ENCODE measurements around the gene DCLK3. TPM values are rescaled to one million over a fixed set of nuclear protein-coding genes. Genes with fewer than 3 reads are reported as not detected.

The DCLK3 gene
- under 1 TPM; 0.10 to 0.55 (median 0.47) TPM for total RNA-seq

- TF ChIP-seq CTCF (IDR thresholded peaks at IDR 0.05 in 4 of 5, conservative IDR thresholded peaks at IDR 0.05 in 1 of 5) (no peak), POLR2A (IDR thresholded peaks at IDR 0.05) (no peak)
- Histone ChIP-seq H3K36me3 (no peaks in the 10 kb centered on the region), H3K27ac (peak within 1 kb of the TSS in 1 of 4 donors; percentile 2), H3K4me3 (peak within 1 kb of the TSS; percentile 26 to 44 (median 40)), H3K4me1 (no peaks in the 10 kb centered on the region), H3K9me3 (no peaks in the 10 kb centered on the region), H3K27me3 (peaks cover 3 to 21% (median 14%) of the 10 kb centered on the region in 3 donors)
- in situ Hi-C loops (cut with MboI; ENCODE audit: low sequenced_read_pairs in 4 of 4), result no loop called here
- no peak for DNase-seq
- intact Hi-C loops (cut with DNase I; ENCODE audit: low total_unique reads), result no loop called here
- ATAC-seq, result no peak
Observed at GRCh38 chr3:36763850-36764703, at the start of gene DCLK3. Gene DCLK3 (minus strand): TSS chr3:36764553. CDS start chr3:36764263, 290 bp downstream.

- no peak overlapping the region for H3K27ac ChIP-seq
- TF ChIP-seq POLR2A (IDR thresholded peaks at IDR 0.05) (no peak), CTCF (IDR thresholded peaks at IDR 0.05 in 4 of 5, conservative IDR thresholded peaks at IDR 0.05 in 1 of 5) (no peak)
- intact Hi-C loops (cut with DNase I; ENCODE audit: low total_unique reads) (no loop called here), in situ Hi-C loops (cut with MboI; ENCODE audit: low sequenced_read_pairs in 4 of 4) (no loop called here)
- no peak for DNase-seq
- H3K27me3 ChIP-seq, result no peaks in the 10 kb centered on the region
- H3K4me3 ChIP-seq, result no peak overlapping the region
- no peaks in the 10 kb centered on the region for H3K36me3 ChIP-seq
- no peaks in the 10 kb centered on the region for H3K9me3 ChIP-seq
- H3K4me1 ChIP-seq, result no peaks in the 10 kb centered on the region
- no peak for ATAC-seq
Observed at GRCh38 chr3:36813305-36813704, 49.0 kb upstream of the DCLK3 start.

- TF ChIP-seq CTCF (IDR thresholded peaks at IDR 0.05 in 4 of 5, conservative IDR thresholded peaks at IDR 0.05 in 1 of 5) (no peak), POLR2A (IDR thresholded peaks at IDR 0.05) (no peak)
- no peaks in the 10 kb centered on the region for H3K9me3 ChIP-seq
- intact Hi-C loops (cut with DNase I; ENCODE audit: low total_unique reads), result no loop called here
- no peak overlapping the region for H3K4me3 ChIP-seq
- H3K27me3 ChIP-seq, result no peaks in the 10 kb centered on the region
- no peaks in the 10 kb centered on the region for H3K4me1 ChIP-seq
- no peak for DNase-seq
- no peak for ATAC-seq
- H3K27ac ChIP-seq, result no peak overlapping the region
- in situ Hi-C loops (cut with MboI; ENCODE audit: low sequenced_read_pairs in 4 of 4), result no loop called here
- H3K36me3 ChIP-seq, result no peaks in the 10 kb centered on the region
Observed at GRCh38 chr3:36812240-36812639, 47.9 kb upstream of the DCLK3 start.

GRCh38 chr3:36811768-36812167 lies 47.4 kb upstream of the DCLK3 start:
- Histone ChIP-seq H3K36me3 (no peaks in the 10 kb centered on the region), H3K9me3 (no peaks in the 10 kb centered on the region), H3K4me1 (no peaks in the 10 kb centered on the region), H3K27ac (no peak overlapping the region), H3K27me3 (no peaks in the 10 kb centered on the region), H3K4me3 (no peak overlapping the region)
- no peak for DNase-seq
- TF ChIP-seq CTCF (IDR thresholded peaks at IDR 0.05 in 4 of 5, conservative IDR thresholded peaks at IDR 0.05 in 1 of 5) (no peak), POLR2A (IDR thresholded peaks at IDR 0.05) (no peak)
- no peak for ATAC-seq
- in situ Hi-C loops (cut with MboI; ENCODE audit: low sequenced_read_pairs in 4 of 4), result no loop called here
- intact Hi-C loops (cut with DNase I; ENCODE audit: low total_unique reads), result no loop called here
